Activated T-helper 1 cell treated with anti-CD3 and anti-CD28 coated beads, Interleukin-12 subunit alpha, Interleukin-12 subunit beta, Interleukin-2, Interleukin-4 antibody, amounts not matched to agents 30 ng/mL and 10 ng/mL and 1 ng/mL, durations not matched to agents 14 hours and 24 hours and 36 hours (primary cell): ENCODE data around the gene ADH7. TPM values are rescaled to one million over a fixed set of nuclear protein-coding genes. Genes with fewer than 3 reads are reported as not detected.

ENCODE experiments used
- DNase-seq: peaks from one replicate; pipeline ENCODE4 v3.0.0; 2021; ENCODE audit warnings: low spot score
- H3K27ac Mint-ChIP-seq: one replicate; pipeline ENCODE4 v1.8.0; 2021; ENCODE audit warnings: mild to moderate bottlenecking, mixed read lengths
- H3K27me3 Mint-ChIP-seq: one replicate; pipeline ENCODE4 v1.8.0; 2022; ENCODE audit warnings: mild to moderate bottlenecking, moderate library complexity, mixed read lengths; ENCODE audit not compliant: insufficient read depth
- H3K36me3 Mint-ChIP-seq: one replicate; pipeline ENCODE4 v1.8.0; 2021; ENCODE audit warnings: low read depth, mixed read lengths
- H3K4me1 Mint-ChIP-seq: one replicate; pipeline ENCODE4 v1.8.0; 2021; ENCODE audit warnings: low read depth, mixed read lengths
- H3K4me3 Mint-ChIP-seq: one replicate; pipeline ENCODE4 v1.8.0; 2021; ENCODE audit warnings: mild to moderate bottlenecking, moderate library complexity, mixed read lengths
- H3K9me3 Mint-ChIP-seq: one replicate; pipeline ENCODE4 v1.8.0; 2021; ENCODE audit warnings: mixed read lengths
- intact Hi-C: fragments of 100-400 bp; cut with micrococcal nuclease; formaldehyde crosslinking; loops from one replicate; pipeline ENCODE4 v1.15.1; 2024
- total RNA-seq: library from RNA; stranded (reverse); gene quantifications from 2 replicates; pipeline ENCODE4 v1.2.3, GENCODE V29; 2022

The ADH7 gene
- total RNA-seq, 1 donor from 2014 or later = not detected

DNA sequence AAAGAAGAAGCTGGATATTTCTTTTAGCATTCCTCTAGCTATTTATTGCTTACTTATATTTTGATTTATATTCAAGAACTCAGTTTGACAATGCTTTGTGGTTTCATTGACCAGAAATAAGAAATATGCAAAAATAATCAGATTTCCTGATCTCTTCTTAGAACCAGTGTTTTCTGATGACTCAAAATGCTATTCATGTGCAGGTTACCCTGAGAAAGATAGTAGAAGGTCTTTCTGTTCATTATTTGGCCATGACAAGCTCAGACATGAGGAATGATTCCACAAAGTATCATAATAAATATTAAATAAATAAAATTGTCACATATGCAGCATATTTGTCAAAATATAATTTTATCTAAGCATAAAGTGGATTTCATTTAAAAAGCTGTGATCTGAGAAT, 24.1 kb downstream of the ADH7 start:
- H3K9me3 Mint-ChIP-seq = no peaks in the 10 kb centered on the region
- no peaks in the 10 kb centered on the region for H3K4me1 Mint-ChIP-seq
- DNase-seq = no peak
- no peak overlapping the region for H3K4me3 Mint-ChIP-seq
- intact Hi-C loops = no loop called here
- no peak overlapping the region for H3K27ac Mint-ChIP-seq
- no peaks in the 10 kb centered on the region for H3K36me3 Mint-ChIP-seq
- peaks cover 12% of the 10 kb centered on the region for H3K27me3 Mint-ChIP-seq

DNA sequence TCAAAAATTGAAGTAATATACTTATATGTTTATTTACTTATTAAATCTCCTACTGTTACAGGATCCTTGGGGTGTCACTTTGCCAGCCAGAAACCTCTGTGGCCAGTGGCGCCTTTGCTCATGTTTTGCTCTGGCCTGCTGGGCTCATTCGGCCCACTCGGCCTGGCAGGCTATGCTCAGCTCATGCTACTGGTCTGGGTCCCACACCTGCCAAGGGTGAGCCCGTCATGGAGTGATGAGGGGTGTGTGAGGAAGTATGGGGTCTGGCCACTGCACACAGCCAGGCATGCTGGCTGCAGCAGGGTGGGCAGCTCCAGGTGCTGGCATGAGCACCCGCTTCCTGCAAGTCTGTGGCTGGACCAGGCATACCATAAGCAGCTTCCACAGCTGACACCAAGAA, 25.1 kb downstream of the ADH7 start:
- intact Hi-C loops = no loop called here
- Mint-ChIP-seq H3K4me1 (peaks cover 5% of the 10 kb centered on the region), H3K4me3 (no peak overlapping the region), H3K9me3 (no peaks in the 10 kb centered on the region), H3K27ac (no peak overlapping the region), H3K36me3 (no peaks in the 10 kb centered on the region), H3K27me3 (peaks cover 13% of the 10 kb centered on the region)
- no peak for DNase-seq

- intact Hi-C loops = loop anchor here (10.0 kb wide), 2 partner anchors 474 to 944 kb away; no protein-coding TSS in a partner anchor
- Mint-ChIP-seq H3K9me3 (no peaks in the 10 kb centered on the region), H3K4me1 (peaks cover 19% of the 10 kb centered on the region), H3K36me3 (no peaks in the 10 kb centered on the region), H3K27ac (no peak overlapping the region), H3K27me3 (peaks cover 11% of the 10 kb centered on the region), H3K4me3 (no peak overlapping the region)
- no peak for DNase-seq
These were observed 26.8 kb downstream of the ADH7 start for GRCh38 chr4:99408346-99408745.

GRCh38 chr4:99405433-99406115, 29.6 kb downstream of the ADH7 start:
- no peaks in the 10 kb centered on the region for H3K9me3 Mint-ChIP-seq
- intact Hi-C loops = loop anchor here (1.0 to 10.0 kb wide), 6 partner anchors 58 to 1255 kb away; partner anchors contain the start of gene METAP1
- no peak overlapping the region for H3K4me3 Mint-ChIP-seq
- no peaks in the 10 kb centered on the region for H3K36me3 Mint-ChIP-seq
- peaks cover 19% of the 10 kb centered on the region for H3K4me1 Mint-ChIP-seq
- peaks cover 11% of the 10 kb centered on the region for H3K27me3 Mint-ChIP-seq
- DNase-seq = peak; percentile 25
- no peak overlapping the region for H3K27ac Mint-ChIP-seq

GRCh38 chr4:99404595-99405287, 30.4 kb downstream of the ADH7 start:
- Mint-ChIP-seq H3K27ac (no peak overlapping the region), H3K27me3 (peaks cover 11% of the 10 kb centered on the region), H3K36me3 (no peaks in the 10 kb centered on the region), H3K4me3 (no peak overlapping the region), H3K4me1 (peaks cover 19% of the 10 kb centered on the region), H3K9me3 (no peaks in the 10 kb centered on the region)
- intact Hi-C loops = loop anchor here (1.0 to 10.0 kb wide), 6 partner anchors 59 to 1254 kb away; partner anchors contain the start of gene METAP1
- no peak for DNase-seq

- intact Hi-C loops = loop anchor here (2.0 to 10.0 kb wide), 3 partner anchors 469 to 1253 kb away; no protein-coding TSS in a partner anchor
- no peak overlapping the region for H3K27ac Mint-ChIP-seq
- no peak for DNase-seq
- peaks cover 11% of the 10 kb centered on the region for H3K27me3 Mint-ChIP-seq
- H3K9me3 Mint-ChIP-seq = no peaks in the 10 kb centered on the region
- no peaks in the 10 kb centered on the region for H3K36me3 Mint-ChIP-seq
- H3K4me1 Mint-ChIP-seq = peaks cover 19% of the 10 kb centered on the region
- no peak overlapping the region for H3K4me3 Mint-ChIP-seq
These were observed 31.6 kb downstream of the ADH7 start for GRCh38 chr4:99403380-99404184.

DNA sequence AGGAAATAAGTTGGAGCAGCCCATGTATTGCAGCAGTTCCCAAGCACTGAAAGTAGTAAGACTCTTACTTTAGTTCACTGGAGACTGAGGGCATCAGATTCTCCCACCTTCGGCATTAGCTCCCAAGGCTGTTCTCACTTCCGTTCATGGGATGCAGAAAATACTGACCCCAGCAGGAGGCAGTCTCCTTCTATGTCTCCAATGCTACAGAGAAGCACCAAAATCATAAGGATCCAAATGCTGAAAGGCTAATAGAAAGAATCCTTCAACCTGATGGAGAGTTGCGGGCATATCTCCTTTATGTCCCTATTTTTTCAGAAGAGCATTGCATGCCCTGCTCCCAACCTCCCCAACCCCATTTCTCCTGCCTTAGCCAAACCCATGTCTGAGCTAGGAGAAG, 32.4 kb downstream of the ADH7 start:
- Mint-ChIP-seq H3K27me3 (peaks cover 10% of the 10 kb centered on the region), H3K4me1 (peaks cover 19% of the 10 kb centered on the region), H3K27ac (no peak overlapping the region), H3K36me3 (no peaks in the 10 kb centered on the region), H3K9me3 (no peaks in the 10 kb centered on the region), H3K4me3 (no peak overlapping the region)
- DNase-seq = no peak
- intact Hi-C loops = loop anchor here (10.0 kb wide), 2 partner anchors 468 to 938 kb away; no protein-coding TSS in a partner anchor

DNA sequence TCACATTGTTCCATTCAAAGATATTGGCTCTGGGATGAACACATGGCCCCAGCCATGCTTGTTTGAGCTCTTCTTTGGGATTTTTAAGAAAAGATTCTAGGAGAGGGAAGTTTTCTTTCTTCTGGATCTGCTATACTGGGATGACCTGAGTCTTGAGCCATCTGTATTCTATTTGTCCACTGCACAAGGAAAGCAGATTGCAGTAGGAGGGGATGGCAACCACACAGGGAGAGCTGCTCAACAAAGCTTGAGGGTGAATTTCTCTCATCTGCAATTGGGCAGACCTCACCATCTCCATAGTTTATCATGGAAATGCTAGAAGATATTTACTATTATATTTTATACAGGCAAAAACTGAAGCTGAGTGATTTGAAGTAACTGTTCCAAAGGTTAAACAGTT, 34.3 kb downstream of the ADH7 start:
- Mint-ChIP-seq H3K27me3 (peaks cover 5% of the 10 kb centered on the region), H3K27ac (no peak overlapping the region), H3K36me3 (no peaks in the 10 kb centered on the region), H3K4me3 (no peak overlapping the region), H3K9me3 (no peaks in the 10 kb centered on the region), H3K4me1 (peaks cover 19% of the 10 kb centered on the region)
- no peak for DNase-seq
- intact Hi-C loops = loop anchor here (10.0 kb wide), 2 partner anchors 466 to 936 kb away; no protein-coding TSS in a partner anchor

DNA sequence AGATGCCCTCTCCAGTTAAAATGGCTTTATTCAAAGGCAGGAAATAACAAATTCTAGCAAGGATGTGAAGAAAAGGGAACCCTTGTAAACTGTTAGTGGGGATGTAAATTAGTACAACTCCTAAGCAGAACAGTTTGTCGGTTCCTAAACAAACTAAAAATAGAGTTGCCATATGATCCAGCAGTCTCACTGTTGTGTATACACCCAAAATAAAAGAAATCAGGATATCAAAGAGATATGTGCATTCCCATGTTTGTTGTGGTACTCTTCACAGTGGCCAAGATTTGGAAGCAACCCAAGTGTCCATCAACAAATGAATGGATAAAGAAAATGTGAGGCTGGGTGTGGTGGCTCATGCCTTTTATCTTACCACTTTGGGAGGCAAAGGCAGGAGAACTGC, 36.1 kb downstream of the ADH7 start:
- Mint-ChIP-seq H3K36me3 (no peaks in the 10 kb centered on the region), H3K9me3 (no peaks in the 10 kb centered on the region), H3K27ac (no peak overlapping the region), H3K4me1 (peaks cover 7% of the 10 kb centered on the region), H3K27me3 (peaks cover 3% of the 10 kb centered on the region), H3K4me3 (no peak overlapping the region)
- intact Hi-C loops = no loop called here
- DNase-seq = no peak

DNA sequence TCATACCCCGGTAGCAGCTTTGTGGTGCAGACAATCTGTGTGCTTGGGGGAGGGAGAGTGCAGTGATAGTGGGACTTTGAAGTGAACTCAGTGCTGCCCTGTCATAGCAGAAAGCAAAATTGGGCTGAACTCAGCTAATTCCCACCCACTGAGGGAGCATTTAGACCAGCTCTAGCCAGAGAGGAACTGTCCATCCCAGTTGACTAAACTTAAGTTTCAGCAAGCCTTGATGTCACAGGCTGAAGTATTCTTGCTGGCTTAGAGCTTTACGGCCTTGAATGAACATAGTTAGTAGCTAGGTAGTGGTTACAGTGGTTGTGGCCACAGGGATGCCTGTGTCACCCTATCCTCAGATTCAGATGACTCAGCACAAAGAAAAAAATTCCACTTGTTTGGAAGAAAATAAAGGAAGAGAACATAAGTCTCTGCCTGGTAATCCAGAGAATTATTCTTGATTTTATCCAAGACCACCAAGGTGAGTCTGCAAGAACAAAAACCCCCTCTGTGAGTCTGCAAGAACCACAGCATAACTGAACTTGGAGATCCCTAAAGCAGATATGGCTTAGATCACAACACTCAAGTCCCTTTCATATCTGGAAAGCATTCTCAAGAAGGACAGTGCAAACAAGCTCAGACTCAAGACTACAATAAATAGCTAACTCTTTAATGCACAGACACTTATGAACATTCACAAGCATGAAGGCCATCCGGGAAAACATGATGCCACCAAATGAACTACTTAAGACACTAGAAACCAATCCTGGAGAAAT, 39.4 kb downstream of the ADH7 start:
- intact Hi-C loops = no loop called here
- Mint-ChIP-seq H3K27ac (no peak overlapping the region), H3K4me3 (no peak overlapping the region), H3K9me3 (no peaks in the 10 kb centered on the region), H3K36me3 (no peaks in the 10 kb centered on the region), H3K27me3 (peaks cover 3% of the 10 kb centered on the region), H3K4me1 (no peaks in the 10 kb centered on the region)
- DNase-seq = no peak

- no peak overlapping the region for H3K27ac Mint-ChIP-seq
- DNase-seq = no peak
- no peaks in the 10 kb centered on the region for H3K9me3 Mint-ChIP-seq
- no peak overlapping the region for H3K4me3 Mint-ChIP-seq
- H3K36me3 Mint-ChIP-seq = no peaks in the 10 kb centered on the region
- H3K4me1 Mint-ChIP-seq = no peaks in the 10 kb centered on the region
- H3K27me3 Mint-ChIP-seq = peaks cover 3% of the 10 kb centered on the region
- intact Hi-C loops = no loop called here
These were observed 40.2 kb downstream of the ADH7 start for GRCh38 chr4:99394896-99395295.

DNA sequence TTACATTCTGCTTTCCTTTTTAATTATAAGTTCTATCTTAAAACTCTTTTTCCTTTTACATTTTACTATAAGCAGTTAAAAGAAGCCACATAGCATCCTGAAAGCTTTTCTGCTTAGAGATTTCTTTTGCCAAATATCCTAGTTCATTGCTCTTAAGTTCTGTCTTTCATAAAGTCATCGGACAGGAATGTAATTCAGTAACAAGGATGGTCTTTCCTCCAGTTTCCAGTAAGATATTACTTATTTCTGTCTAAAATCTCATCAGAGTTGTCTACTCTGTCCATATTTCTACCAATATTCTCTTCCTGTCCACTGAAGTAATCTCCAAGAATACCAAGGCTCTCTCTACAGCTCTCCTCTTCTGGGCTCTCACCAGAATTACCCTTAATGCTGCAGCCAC, 45.1 kb downstream of the ADH7 start:
- intact Hi-C loops = no loop called here
- Mint-ChIP-seq H3K9me3 (no peaks in the 10 kb centered on the region), H3K27ac (no peak overlapping the region), H3K36me3 (no peaks in the 10 kb centered on the region), H3K4me1 (no peaks in the 10 kb centered on the region), H3K27me3 (peaks cover 4% of the 10 kb centered on the region), H3K4me3 (no peak overlapping the region)
- no peak for DNase-seq
